ENCODE results near the gene KLB. TPM values are rescaled to one million over a fixed set of nuclear protein-coding genes. Genes with fewer than 3 reads are reported as not detected.

The KLB gene
- total and polyA plus RNA-seq, 2 experiments from 2014 or later = 0.03 to 0.19 TPM

- H3K27ac ChIP-seq (ENCODE audit: low read depth) = peak overlapping the region; percentile 82
- no peak overlapping the region for H3K4me3 Mint-ChIP-seq
- peaks cover 7% of the 10 kb centered on the region for H3K27me3 Mint-ChIP-seq (ENCODE audit: insufficient read depth, low read depth, poor library complexity)
- H3K36me3 ChIP-seq (ENCODE audit: insufficient read depth) = peaks cover 53% of the 10 kb centered on the region
- DNase-seq (ENCODE audit: low spot score) (no peak), ATAC-seq (no peak)
- H2AFZ ChIP-seq = no peak overlapping the region
- peaks cover 62% of the 10 kb centered on the region for H3K36me3 Mint-ChIP-seq (ENCODE audit: low read depth)
- peaks cover 18% of the 10 kb centered on the region for H3K79me2 ChIP-seq (replicated peaks; ENCODE audit: insufficient read depth)
- H3K4me1 Mint-ChIP-seq = peaks cover 27% of the 10 kb centered on the region; the same call in 2 of the 3 replicates
- no peak overlapping the region for H3K4me2 ChIP-seq
- no peaks in the 10 kb centered on the region for H3K9me2 ChIP-seq (ENCODE audit: insufficient read depth)
- H3K27ac Mint-ChIP-seq = peak overlapping the region; percentile 39; the same call in 1 of the 2 replicates
- H3K27me3 ChIP-seq (ENCODE audit: insufficient read depth) = no peaks in the 10 kb centered on the region
- H3K4me1 ChIP-seq (ENCODE audit: insufficient read depth) = peaks cover 9% of the 10 kb centered on the region; the same call in 1 of the 2 replicates
- peaks cover 32% of the 10 kb centered on the region for H4K20me1 ChIP-seq (replicated peaks; ENCODE audit: insufficient read depth)
- no peak overlapping the region for H3K4me3 ChIP-seq
- H3K9me3 Mint-ChIP-seq = no peaks in the 10 kb centered on the region
- TF ChIP-seq POLR2AphosphoS5 (IDR thresholded peaks at IDR 0.05; ENCODE audit: low read depth) (no peak; the same call in 1 of the 2 replicates), NANOG (IDR thresholded peaks at IDR 0.05; ENCODE audit: borderline replicate concordance) (no peak), ZNF331 (CRISPR knock-in tag; IDR thresholded peaks at IDR 0.05; ENCODE audit: low read depth) (no peak), ZNF462 (CRISPR knock-in tag; IDR thresholded peaks at IDR 0.05) (no peak), JUNB (IDR thresholded peaks at IDR 0.05; ENCODE audit: unreplicated experiment) (no peak), ZNF114 (CRISPR knock-in tag; IDR thresholded peaks at IDR 0.05) (no peak), ETS1 (IDR thresholded peaks at IDR 0.05) (no peak)
- H3F3A ChIP-seq (replicated peaks; ENCODE audit: low read depth) = peaks cover 71% of the 10 kb centered on the region
Observed at GRCh38 chr4:39451423-39452023, 44.8 kb downstream of the KLB start.
